Gastroesophageal sphincter (tissue), 3 donors: ENCODE results near the gene WDR26.

ENCODE experiments used
- CTCF ChIP-seq, 4 experiments: fragments of 200-600 bp in 2 of 4; fragments of 450-650 bp in 2 of 4; sonication (generic) in 1 of 4; IDR thresholded peaks; one replicate each; pipeline ENCODE4 v1.5.1; 2017 to 2019; ENCODE audit warnings: antibody characterized with exemption in 4 of 4, mild to moderate bottlenecking in 2 of 4, moderate library complexity in 2 of 4
- EP300 ChIP-seq: sonication (generic); formaldehyde crosslinking; IDR thresholded peaks from one replicate; pipeline ENCODE4 v1.6.1; 2017; ENCODE audit warnings: antibody characterized with exemption, mild to moderate bottlenecking

- TF ChIP-seq CTCF (IDR thresholded peaks at IDR 0.05), result no peak
- no peak for TF ChIP-seq EP300
Observed at GRCh38 chr1:224456637-224456953, 22.0 kb upstream of the WDR26 start.
